GM08714 (cell line): Measurements from ENCODE around the gene FDPS.

Experiments
- H3K4me3 ChIP-seq: fragments of 200-500 bp; sonication (Bioruptor generic); 2 replicates; pipeline ENCODE4 v1.5.1; 2014; ENCODE audit warnings: mild to moderate bottlenecking, low read length, inconsistent platforms
- ZNF274 ChIP-seq: IDR thresholded peaks from 2 replicates; pipeline ENCODE4 v1.6.1; 2012; ENCODE audit warnings: mild to moderate bottlenecking, low read depth, low read length

Gene FDPS

GRCh38 chr1:155329980-155330598 lies 21.4 kb downstream of the FDPS start:
- no peak overlapping the region for H3K4me3 ChIP-seq
- no peak for TF ChIP-seq ZNF274

GRCh38 chr1:155334962-155335361 lies 26.3 kb downstream of the FDPS start:
- no peak for TF ChIP-seq ZNF274

GRCh38 chr1:155339515-155340097 lies 30.9 kb downstream of the FDPS start:
- H3K4me3 ChIP-seq: no peak overlapping the region
- TF ChIP-seq ZNF274: no peak

More at GRCh38 chr1:155334962-155335361, 26.3 kb downstream of the FDPS start:
- no peak overlapping the region for H3K4me3 ChIP-seq

- no peak for TF ChIP-seq ZNF274
- H3K4me3 ChIP-seq: no peak overlapping the region
Measured at GRCh38 chr1:155342842-155343241, 34.2 kb downstream of the FDPS start.

GRCh38 chr1:155352631-155353030 lies 44.0 kb downstream of the FDPS start:
- no peak overlapping the region for H3K4me3 ChIP-seq
- no peak for TF ChIP-seq ZNF274

GRCh38 chr1:155360051-155360450 lies 51.4 kb downstream of the FDPS start:
- H3K4me3 ChIP-seq: no peak overlapping the region
- TF ChIP-seq ZNF274: no peak
